Mesothelial cell of epicardium (in vitro differentiated cells): ENCODE data around the gene TRIP13. TPM values are rescaled to one million over a fixed set of nuclear protein-coding genes. Genes with fewer than 3 reads are reported as not detected.

Source experiments
- DNase-seq, 2 experiments: peaks; one replicate each; pipeline ENCODE4 v3.0.0; 2021; ENCODE audit warnings: low spot score in 2 of 2; ENCODE audit not compliant: unreplicated experiment in 2 of 2
- H3K27ac Mint-ChIP-seq: 2 replicates; pipeline ENCODE4 v1.8.0; 2021; ENCODE audit warnings: mixed read lengths
- H3K27me3 Mint-ChIP-seq: 2 replicates; pipeline ENCODE4 v1.8.0; 2021; ENCODE audit warnings: low read depth, mixed read lengths
- H3K36me3 Mint-ChIP-seq: 2 replicates; pipeline ENCODE4 v1.8.0; 2021; ENCODE audit warnings: mixed read lengths
- H3K4me1 Mint-ChIP-seq: 2 replicates; pipeline ENCODE4 v1.8.0; 2021; ENCODE audit warnings: mixed read lengths
- H3K4me3 Mint-ChIP-seq: 2 replicates; pipeline ENCODE4 v1.8.0; 2021; ENCODE audit warnings: mild to moderate bottlenecking, moderate library complexity, mixed read lengths
- H3K9me3 Mint-ChIP-seq: 2 replicates; pipeline ENCODE4 v1.8.0; 2021; ENCODE audit warnings: mixed read lengths
- CTCF ChIP-seq: fragments of 200-600 bp; sonication (generic); IDR thresholded peaks from one replicate; pipeline ENCODE4 v1.5.0; 2021; ENCODE audit warnings: antibody characterized with exemption; ENCODE audit not compliant: unreplicated experiment
- total RNA-seq: library from RNA; stranded (reverse); gene quantifications from 3 replicates; pipeline ENCODE4 v1.2.1, GENCODE V29; 2021

The TRIP13 gene
- total RNA-seq, 1 donor from 2014 or later, result 9.9 TPM

GRCh38 chr5:929596-929995, 36.9 kb downstream of the TRIP13 start:
- H3K9me3 Mint-ChIP-seq, result no peaks in the 10 kb centered on the region
- H3K27me3 Mint-ChIP-seq, result peaks cover 81% of the 10 kb centered on the region
- no peak overlapping the region for H3K4me3 Mint-ChIP-seq
- no peak for TF ChIP-seq CTCF
- DNase-seq, result no peak
- no peaks in the 10 kb centered on the region for H3K36me3 Mint-ChIP-seq
- H3K27ac Mint-ChIP-seq, result no peak overlapping the region
- H3K4me1 Mint-ChIP-seq, result peaks cover 10% of the 10 kb centered on the region

- H3K4me3 Mint-ChIP-seq, result no peak overlapping the region
- H3K27me3 Mint-ChIP-seq, result peaks cover 77% of the 10 kb centered on the region
- H3K27ac Mint-ChIP-seq, result no peak overlapping the region
- H3K9me3 Mint-ChIP-seq, result no peaks in the 10 kb centered on the region
- H3K36me3 Mint-ChIP-seq, result no peaks in the 10 kb centered on the region
- H3K4me1 Mint-ChIP-seq, result peaks cover 10% of the 10 kb centered on the region
- TF ChIP-seq CTCF, result no peak
- DNase-seq, result no peak
Measured at GRCh38 chr5:930866-931265, 38.2 kb downstream of the TRIP13 start.

- Mint-ChIP-seq H3K4me1 (peaks cover 2% of the 10 kb centered on the region), H3K9me3 (no peaks in the 10 kb centered on the region), H3K4me3 (no peak overlapping the region), H3K27me3 (peaks cover 75% of the 10 kb centered on the region), H3K27ac (no peak overlapping the region), H3K36me3 (no peaks in the 10 kb centered on the region)
- no peak for TF ChIP-seq CTCF
- DNase-seq, result no peak
Measured at GRCh38 chr5:931570-932145, 39.0 kb downstream of the TRIP13 start.

GRCh38 chr5:932151-932627, 39.5 kb downstream of the TRIP13 start:
- peaks cover 2% of the 10 kb centered on the region for H3K4me1 Mint-ChIP-seq
- H3K27ac Mint-ChIP-seq, result no peak overlapping the region
- H3K9me3 Mint-ChIP-seq, result no peaks in the 10 kb centered on the region
- H3K4me3 Mint-ChIP-seq, result no peak overlapping the region
- H3K27me3 Mint-ChIP-seq, result peaks cover 77% of the 10 kb centered on the region
- DNase-seq, result no peak
- no peaks in the 10 kb centered on the region for H3K36me3 Mint-ChIP-seq
- no peak for TF ChIP-seq CTCF

- no peaks in the 10 kb centered on the region for H3K9me3 Mint-ChIP-seq
- H3K36me3 Mint-ChIP-seq, result no peaks in the 10 kb centered on the region
- TF ChIP-seq CTCF, result no peak
- no peak overlapping the region for H3K4me3 Mint-ChIP-seq
- no peak overlapping the region for H3K27ac Mint-ChIP-seq
- DNase-seq, result no peak
- H3K4me1 Mint-ChIP-seq, result no peaks in the 10 kb centered on the region
- H3K27me3 Mint-ChIP-seq, result peaks cover 77% of the 10 kb centered on the region
Measured at GRCh38 chr5:932628-933250, 40.1 kb downstream of the TRIP13 start.
